ENCODE measurements around the gene HCFC1R1.
"Not testable (repeated sequence)": the region's sequence is repeated elsewhere in the genome, so short reads cannot be mapped to it uniquely, and the experiment has no call there.

- not testable (repeated sequence) for TF ChIP-seq CTCF, POLR2A (IDR thresholded peaks at IDR 0.05)
Measured at GRCh38 chr16:3055734-3056115, 32.0 kb upstream of the HCFC1R1 start.
